GM18868 (cell line): ENCODE results near the gene KSR1.
"Not testable (repeated sequence)": the region's sequence is repeated elsewhere in the genome, so short reads cannot be mapped to it uniquely, and the experiment has no call there.

ENCODE experiments used
- ATAC-seq: cut with Tn5 transposase; IDR thresholded peaks from one replicate; pipeline ENCODE4 v1.9.1; 2021; ENCODE audit warnings: mild to moderate bottlenecking, moderate library complexity; ENCODE audit not compliant: unreplicated experiment

The KSR1 gene

GRCh38 chr17:27452828-27453227 is 3.4 kb upstream of the KSR1 start:
- no peak for ATAC-seq

DNA sequence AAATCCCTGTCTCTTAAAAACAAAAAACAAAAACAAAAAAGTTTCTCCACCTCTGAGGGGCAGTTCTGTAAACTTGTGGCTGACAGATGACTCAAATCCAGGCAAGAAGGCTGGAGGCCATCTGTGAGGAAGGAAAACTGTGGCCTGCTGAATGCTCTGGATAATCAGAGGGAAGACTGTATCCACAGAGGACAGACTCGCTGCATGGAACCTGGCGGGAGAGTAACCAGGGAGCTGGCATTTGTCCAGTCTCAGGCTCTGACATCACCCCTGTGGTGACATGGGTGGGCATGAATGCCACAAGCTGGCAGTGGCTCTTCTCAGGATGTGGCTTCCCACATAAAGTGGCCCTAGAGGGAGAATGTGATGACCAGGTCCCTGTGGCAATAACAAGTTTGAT is 2.8 kb upstream of the KSR1 start:
- ATAC-seq = no peak

DNA sequence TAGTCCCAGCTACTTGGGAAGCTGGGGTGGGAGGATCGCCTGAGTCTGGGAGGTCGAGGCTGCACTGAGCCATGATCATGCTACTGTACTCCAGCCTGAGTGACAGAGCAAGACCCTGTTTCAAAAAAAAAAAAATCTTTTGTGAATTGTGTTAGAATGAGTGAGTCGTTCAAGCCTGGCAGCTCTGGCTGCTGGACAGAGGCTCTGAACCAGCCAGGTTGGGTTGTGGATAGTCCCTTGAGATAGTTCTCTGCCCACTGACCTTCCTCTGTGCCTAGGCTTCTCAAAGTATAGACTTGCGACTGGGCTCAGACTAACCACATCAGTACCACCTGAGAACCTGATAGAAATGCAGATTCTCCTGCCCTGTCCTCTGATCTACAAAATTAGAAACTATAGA is 2.2 kb upstream of the KSR1 start:
- no peak for ATAC-seq

- ATAC-seq = no peak
Observed at GRCh38 chr17:27455236-27455913, 873 bp upstream of the KSR1 start.

DNA sequence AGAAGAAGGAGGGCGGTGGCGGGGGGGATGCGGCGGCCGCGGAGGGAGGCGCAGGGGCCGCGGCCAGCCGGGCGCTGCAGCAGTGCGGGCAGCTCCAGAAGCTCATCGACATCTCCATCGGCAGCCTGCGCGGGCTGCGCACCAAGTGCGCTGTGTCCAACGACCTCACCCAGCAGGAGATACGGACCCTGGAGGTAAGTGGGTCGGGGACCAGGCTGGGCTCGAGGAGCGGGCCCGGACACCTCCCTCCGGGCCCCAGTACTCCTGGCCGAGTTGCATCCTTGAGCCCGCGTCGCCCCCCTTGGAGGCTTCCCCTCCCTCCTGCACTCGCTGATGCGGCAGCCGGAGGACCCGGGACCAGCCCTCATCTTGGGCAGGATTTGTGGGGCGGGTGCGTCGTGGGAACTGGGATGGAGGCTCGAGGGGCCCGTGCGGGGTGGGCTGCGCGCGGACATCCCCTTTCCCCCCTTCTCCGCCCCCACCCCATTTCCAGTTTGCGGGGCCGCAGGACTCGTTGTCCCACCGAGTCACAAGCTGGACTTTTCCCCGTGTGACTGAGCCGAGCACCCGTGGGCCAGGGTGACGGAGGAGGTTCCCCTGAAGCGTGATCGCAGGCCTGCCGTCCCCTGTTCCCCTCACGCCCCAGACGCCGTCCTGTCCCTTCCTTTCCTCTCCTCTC is 572 bp downstream of the KSR1 start:
- ATAC-seq = no peak

DNA sequence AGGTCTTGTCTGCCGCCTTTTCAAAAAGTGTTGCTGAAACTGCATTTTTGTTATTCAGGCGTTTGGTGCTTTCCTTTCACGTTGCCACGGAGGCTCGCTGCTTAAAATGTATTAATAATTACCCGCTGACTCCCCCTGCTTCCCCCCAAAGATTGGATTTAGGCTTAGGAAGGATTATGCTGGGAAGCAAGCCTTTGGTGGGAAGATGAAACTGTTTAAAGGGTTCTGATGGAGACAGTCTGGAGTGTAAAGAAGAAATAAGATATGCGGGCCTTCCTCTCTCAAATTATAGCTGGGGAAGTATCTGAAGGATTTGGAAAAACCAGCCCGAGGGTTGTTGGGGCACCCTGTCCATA is 1.1 kb downstream of the KSR1 start:
- no peak for ATAC-seq

DNA sequence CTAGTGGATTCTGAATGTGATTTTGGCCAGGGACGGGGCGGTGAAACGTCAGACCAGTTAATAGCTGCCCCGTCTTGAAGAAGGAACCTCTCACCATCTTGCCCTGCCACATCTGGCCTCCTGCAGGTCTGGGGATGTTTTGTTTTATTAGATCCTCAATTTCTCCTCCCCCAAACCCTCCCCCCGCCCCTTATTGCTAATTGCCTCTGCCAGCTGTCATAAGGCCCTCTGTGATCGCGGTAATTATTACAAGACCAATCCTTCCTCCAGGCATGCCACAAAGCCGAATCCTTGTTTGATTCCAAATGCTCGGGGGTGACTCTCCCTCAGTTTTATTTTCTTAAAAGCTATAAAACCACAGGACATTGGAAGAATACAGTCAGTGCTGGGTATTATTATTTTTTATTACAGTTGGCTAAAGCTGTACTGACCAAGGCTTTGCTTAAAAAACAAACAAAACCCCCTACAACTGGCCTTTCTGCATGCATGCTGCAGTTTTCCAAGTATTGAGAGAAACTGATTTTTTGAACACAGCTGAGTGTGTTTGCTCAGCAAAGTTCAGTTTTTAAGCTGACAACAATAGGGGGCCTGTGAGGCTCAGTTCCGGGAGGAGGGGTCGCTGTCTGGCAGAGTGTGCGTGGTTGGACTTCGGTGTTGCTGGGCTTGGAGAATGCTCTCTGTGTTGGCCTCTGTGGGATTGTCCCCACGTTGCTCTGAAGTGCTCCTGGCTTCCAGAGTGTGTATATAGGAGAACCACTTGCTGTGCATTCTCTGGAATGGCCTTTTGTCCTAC is 1.7 kb downstream of the KSR1 start:
- ATAC-seq = no peak

- ATAC-seq = no peak
Observed at GRCh38 chr17:27458524-27458908, 2.3 kb downstream of the KSR1 start.

DNA sequence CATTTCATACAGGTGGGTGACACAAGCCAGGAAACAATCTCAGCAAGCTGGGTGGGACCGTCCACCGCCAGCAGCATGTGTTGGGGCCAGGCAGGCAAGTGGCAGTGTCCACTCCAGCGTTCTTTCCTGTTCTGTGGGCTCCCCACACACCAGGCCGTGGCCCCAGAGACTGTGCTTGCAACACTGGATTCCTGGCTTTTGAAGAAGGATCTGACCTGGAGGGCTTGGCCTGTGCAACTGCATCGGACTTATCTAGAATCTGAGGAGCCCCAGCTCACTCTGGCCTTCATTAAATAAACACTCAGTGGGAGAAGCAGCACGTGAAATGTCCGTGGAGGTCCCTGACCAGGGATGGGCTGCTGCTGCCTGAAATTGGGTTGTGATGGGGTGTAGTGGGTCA is 3.2 kb downstream of the KSR1 start:
- ATAC-seq = no peak

- ATAC-seq = no peak
Observed at GRCh38 chr17:27460196-27460725, 4.0 kb downstream of the KSR1 start.

- ATAC-seq = no peak
Observed at GRCh38 chr17:27461192-27461859, 5.1 kb downstream of the KSR1 start.

- ATAC-seq = no peak
Observed at GRCh38 chr17:27462149-27462548, 5.9 kb downstream of the KSR1 start.

DNA sequence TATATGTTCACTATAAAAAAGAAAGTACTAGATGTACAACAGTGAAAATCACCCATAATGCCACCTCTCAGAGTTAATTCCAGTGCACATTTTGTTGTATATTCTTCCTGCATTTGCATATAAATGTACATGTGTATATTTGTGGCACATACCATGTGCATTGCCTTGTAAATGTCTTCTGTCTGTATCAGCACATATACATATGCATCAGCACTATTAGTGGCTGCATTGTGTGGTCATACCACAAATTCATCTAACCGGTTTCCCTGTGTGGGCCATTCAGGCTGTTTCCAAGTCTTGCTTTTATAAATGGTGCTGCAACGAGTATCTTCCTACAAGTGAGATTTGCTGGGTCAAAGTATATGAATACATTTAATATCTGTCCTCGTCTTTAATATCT is 6.5 kb downstream of the KSR1 start:
- no peak for ATAC-seq

DNA sequence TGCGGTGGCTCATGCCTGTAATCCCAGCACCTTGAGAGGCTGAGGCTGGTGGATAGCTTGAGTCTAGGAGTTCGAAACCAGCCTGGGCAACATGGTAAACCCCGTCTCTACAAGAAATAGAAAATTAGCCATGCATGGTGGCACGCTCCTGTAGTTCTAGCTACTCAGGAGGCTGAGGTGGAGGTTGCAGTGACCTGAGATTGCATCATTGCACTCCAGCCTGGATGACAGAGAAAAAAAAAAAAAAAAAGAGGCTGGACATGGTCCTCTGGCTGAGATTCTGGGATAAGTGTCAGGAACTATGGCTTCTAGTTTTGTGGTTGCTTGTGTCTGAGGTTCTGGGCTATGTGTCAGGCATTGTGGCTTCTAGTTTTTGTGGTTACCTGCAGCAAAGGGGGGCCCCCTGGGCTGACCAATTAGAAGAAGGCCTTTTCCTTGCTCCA is 7.0 kb downstream of the KSR1 start:
- ATAC-seq = peak; percentile 29

DNA sequence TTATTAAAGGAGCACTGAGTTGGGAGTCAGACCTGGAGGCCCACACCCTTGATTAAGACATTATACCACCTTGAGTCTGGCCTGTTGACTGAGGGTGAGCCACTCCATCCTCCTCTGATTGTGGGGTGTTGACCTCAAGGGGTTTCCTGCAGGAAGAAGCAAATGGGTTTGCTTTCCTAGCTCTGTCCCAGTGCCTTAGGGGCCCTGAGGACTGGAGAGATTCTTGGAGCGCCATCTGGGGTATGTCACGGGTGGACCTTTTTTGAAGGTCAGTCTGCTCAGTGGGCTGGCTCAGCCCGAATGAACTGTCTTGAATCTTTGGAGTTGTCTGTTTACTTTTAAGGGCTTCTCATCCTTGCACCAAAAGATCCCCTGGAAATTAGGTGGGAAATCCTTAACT is 7.8 kb downstream of the KSR1 start:
- ATAC-seq = not testable (repeated sequence)

DNA sequence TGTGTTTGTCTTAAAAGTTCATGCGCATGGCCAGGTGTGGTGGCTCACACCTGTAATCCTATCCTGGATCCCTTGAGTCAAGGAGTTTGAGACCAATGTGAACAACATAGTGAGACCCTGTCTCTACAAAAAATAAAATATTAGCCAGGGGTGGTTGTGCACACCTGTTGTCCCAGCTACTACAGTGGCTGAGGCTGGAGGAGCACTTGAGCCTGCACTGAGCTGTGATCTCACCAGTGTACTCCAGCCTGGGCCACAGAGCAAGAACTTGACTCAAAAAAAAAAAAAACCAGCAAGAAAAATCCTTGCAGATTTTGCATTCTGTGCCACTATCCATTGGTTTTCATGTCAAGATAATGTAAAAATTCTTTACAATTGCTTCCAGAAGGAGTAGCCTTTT is 8.2 kb downstream of the KSR1 start:
- no peak for ATAC-seq

- not testable (repeated sequence) for ATAC-seq
Observed at GRCh38 chr17:27465875-27466274, 9.6 kb downstream of the KSR1 start.

GRCh38 chr17:27466376-27466742 is 10.1 kb downstream of the KSR1 start:
- ATAC-seq = peak; percentile 15

- ATAC-seq = peak; percentile 67
Observed at GRCh38 chr17:27466743-27467375, 10.6 kb downstream of the KSR1 start.

DNA sequence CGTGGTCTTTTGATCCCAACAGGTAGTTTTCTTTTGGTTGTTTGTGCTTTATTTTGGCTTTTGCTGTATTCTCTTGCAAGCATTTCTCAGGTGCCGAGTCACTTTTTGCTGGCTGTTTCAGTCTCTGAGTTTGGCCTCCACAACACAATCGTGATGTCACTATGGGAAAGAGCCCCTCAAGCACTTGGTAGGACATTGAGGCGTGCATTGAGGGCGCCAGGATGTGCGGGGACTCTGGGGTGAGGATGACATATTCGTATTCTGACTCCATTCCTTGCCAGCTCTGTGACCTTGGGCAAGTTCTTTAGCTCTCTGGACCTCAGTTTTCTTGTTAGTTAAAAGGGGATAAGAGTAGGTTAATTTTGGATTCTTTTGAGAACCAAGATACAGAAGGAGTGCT is 13.0 kb downstream of the KSR1 start:
- no peak for ATAC-seq
